HG02571 (cell line): ENCODE data around the gene NFS1.

Experiments
- ATAC-seq: cut with Tn5 transposase; IDR thresholded peaks from one replicate; pipeline ENCODE4 v1.9.1; 2021; ENCODE audit warnings: mild to moderate bottlenecking, moderate library complexity; ENCODE audit not compliant: unreplicated experiment

The NFS1 gene

DNA sequence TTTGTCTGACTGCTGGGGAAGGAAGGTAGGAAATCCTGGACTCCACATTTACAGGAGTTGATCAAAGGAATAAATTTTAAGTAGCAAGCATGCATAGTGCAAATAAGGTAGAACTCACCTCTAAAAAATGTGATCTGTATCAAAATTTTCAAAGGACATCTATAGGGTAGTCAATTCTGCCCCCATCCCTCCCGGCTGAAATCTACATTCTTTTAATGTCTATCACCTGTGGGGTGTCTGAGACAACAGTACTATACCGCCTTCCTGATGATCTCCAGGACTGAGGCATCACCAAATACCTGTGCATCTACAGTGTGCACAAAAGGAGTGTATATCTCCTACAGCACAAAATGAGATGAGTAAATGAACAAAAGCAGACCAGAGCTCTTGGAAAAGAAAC, 54.3 kb downstream of the NFS1 start:
- ATAC-seq, result no peak

GRCh38 chr20:35643045-35643444, 56.1 kb downstream of the NFS1 start:
- no peak for ATAC-seq

DNA sequence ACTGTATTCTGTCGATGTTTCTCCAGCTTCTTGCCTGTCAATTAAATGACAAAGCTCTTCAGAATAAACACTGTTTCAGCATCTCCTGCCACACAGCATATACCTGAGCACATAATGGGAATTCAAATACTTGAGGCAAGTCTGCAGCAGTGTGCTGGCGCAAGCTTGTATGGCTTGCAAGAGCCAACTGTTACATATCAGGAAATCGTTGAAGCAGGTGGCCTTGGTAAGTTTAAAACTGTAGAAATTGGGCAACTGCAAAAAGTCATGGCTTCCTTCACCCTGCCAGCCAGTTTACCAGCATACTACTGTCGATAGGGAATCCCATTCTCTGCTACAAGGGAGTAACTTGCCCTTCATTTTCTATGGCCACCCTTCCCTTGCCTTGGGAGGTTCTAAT, 57.4 kb downstream of the NFS1 start:
- no peak for ATAC-seq

DNA sequence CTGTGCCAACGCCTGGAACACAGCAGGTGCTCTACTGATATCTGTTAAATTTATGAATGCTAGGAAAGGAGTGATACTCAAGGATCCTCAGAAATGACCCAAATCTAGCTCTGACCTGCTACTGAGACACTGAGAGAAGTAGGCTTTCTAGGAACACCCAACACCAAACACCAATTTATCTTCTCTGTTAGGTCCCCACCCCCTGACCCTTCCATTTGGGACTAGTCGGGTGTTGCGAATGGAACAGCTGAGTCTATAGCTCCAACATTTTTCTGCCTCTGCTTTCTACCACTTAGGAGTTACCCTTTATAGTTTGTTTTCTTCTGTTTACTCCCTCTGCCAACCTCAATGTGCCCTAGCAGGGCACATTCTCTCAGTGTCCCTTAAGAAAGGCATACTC, 58.4 kb downstream of the NFS1 start:
- ATAC-seq, result no peak

GRCh38 chr20:35638751-35639150, 60.4 kb downstream of the NFS1 start:
- no peak for ATAC-seq

GRCh38 chr20:35637276-35637675, 61.9 kb downstream of the NFS1 start:
- no peak for ATAC-seq

GRCh38 chr20:35636095-35636494, 63.1 kb downstream of the NFS1 start:
- no peak for ATAC-seq

DNA sequence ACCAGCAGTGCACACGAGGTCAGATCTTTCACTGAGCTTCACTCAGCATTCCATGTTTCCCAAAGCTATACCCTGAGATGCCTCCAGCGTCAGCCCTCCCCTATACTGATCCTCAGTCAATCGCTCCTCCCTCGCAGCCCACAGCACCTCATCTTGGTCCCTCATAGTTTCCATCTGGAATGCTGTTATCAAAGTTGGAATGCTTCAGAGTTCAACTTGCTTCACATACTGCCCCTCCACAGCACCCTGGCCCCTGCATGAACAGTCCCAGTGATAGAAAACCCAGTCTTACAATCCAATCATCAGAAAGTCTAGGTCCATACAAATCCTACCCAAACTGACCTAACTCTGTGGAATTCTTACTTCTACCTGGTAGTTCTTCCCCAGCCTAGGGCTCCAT, 63.5 kb downstream of the NFS1 start:
- ATAC-seq, result no peak

DNA sequence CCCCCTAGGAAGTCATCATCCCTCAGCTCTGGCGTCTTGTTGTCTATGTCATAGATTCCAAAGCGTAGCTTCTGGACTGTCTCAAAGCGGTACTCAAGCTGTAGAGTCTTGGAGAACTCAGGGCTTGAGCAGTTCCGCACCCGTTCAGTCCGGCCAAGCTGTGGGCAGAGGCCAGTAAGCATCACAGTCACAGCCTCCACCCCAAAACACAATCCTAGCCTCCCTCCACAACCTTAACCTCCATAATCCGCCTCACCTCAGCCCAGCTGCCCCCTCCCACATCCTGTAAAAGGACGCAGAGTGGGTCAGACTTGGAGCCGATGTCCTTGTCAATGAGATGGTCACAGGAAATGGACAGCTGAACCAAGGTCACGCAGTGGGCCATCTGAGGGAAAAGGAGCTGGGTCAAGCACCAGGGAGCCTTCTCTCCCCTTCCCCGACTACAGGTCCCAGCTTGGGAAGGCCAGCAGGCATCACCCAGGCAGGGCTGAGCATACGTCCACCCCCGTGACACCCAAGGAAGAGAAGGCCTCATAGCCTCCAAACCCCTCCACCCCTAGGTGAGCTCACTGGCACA, 66.5 kb downstream of the NFS1 start:
- ATAC-seq, result no peak

GRCh38 chr20:35630636-35631035, 68.5 kb downstream of the NFS1 start:
- no peak for ATAC-seq

- no peak for ATAC-seq
Observed at GRCh38 chr20:35629427-35630145, 69.6 kb downstream of the NFS1 start.

DNA sequence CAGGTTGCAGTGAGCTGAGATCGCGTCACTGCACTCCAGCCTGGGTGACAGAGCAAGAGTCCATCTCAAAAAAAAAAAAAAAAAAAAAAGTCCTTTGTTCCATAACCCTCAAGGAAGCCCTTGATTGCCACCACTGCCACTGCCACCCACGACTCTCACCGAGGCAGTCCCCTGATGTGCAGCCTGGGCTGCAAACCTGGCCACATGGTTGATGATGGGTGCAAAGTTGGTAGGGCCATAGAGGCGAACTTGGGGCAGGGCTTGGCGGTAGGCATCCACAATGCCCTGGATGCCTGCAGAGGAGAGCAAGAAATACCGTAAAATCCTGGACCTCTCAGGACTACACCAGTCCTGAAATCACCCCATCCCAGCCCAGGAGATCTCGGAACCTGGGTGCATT, 72.0 kb downstream of the NFS1 start:
- no peak for ATAC-seq

DNA sequence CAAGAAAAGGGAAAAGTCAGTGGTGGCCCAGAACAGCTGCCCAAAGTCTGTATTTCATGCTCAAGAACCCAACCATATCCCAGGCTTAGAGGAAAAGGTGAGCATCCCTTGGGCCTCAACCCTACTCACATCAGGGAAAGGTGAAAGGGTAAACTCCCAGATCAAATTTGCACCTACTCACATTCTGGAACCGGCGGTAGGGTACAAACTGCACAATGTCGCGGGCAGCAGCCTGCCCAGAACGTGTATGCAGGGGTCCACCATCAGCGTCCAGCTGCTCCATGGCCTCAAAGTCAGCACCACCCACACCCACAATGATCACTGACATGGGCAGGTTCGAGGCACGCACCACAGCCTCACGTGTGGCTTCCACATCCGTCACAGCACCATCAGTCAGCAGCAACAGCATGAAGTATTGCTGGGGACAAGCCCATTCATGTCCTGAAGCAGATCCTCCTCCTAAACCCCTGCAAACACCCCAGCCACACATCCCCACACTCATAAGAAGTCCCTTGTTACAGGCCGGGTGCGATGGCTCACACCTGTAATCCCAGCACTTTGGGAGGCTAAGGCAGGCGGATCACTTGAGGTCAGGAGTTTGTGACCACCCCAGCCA, 72.7 kb downstream of the NFS1 start:
- no peak for ATAC-seq

DNA sequence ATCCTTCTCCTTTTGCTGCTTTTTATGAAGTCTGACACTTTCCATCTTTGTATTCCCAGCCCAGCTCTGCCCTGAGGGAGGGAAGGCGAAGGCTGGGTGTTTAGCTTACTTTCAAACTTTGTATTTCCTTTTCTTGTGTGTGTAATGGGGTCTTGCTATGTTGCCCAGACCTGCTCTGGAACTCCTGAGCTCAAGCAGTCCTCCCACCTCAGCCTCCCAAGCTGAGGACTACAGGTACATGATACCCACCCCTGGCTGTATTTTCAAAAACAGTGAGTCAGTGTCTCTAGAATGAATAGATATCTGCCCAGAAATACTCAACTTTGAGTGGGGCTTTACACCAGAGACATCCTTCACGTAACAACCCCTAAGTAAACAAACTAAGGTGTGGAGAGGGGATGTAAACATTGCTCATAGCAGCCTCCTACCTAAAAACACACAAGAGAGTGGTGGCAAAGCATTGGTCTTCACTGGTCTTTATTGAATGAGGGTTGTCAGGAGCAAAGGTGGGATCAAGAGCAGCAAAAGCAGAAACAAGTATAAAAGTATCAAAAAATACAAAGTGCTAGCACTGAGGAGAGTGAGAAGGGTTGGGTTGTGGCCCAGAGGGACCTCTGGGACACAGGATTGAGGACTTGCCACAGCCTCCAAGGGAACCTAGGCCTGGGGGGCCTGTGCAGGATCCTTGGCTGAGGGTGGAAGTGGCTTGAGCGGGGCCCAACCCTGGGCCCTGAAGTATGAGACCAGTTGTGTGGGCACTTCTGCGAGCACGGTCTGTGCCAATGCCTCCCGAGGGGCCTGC, 73.4 kb downstream of the NFS1 start:
- no peak for ATAC-seq

- no peak for ATAC-seq
Observed at GRCh38 chr20:35621560-35621946, 77.6 kb downstream of the NFS1 start.

DNA sequence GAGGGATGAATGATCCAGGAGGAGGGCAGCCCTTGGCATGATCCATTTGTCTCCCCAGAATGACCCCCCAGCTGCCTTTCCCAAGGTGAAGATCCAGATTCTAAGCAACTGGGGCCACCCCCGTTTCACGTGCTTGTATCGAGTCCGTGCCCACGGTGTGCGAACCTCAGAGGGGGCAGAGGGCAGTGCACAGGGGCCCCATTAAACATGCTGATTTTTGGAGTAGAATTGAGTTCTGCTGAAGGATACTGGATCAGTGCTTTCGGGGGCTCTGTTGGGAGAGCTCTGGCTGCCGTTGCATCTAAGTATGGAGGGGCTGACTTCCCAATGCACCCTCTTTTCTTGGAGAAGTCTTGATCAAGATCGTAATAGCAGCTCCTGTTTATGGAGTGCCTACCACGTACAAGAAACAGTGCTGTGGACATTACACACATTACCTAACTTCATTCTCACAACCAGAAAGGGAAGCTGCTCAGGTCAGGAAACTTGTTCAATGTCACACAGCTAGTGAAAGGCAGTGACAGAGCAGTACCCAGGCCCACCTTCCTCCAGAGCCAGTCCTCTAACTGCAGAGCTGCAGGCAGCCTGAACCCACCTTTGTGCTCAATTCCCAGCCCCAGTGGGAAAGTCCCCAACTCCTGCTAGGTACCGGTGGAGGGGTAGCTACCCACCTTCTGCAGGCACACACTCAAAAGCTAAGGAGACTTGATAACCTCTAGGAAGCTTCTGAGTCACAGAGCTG, 78.2 kb downstream of the NFS1 start:
- no peak for ATAC-seq

DNA sequence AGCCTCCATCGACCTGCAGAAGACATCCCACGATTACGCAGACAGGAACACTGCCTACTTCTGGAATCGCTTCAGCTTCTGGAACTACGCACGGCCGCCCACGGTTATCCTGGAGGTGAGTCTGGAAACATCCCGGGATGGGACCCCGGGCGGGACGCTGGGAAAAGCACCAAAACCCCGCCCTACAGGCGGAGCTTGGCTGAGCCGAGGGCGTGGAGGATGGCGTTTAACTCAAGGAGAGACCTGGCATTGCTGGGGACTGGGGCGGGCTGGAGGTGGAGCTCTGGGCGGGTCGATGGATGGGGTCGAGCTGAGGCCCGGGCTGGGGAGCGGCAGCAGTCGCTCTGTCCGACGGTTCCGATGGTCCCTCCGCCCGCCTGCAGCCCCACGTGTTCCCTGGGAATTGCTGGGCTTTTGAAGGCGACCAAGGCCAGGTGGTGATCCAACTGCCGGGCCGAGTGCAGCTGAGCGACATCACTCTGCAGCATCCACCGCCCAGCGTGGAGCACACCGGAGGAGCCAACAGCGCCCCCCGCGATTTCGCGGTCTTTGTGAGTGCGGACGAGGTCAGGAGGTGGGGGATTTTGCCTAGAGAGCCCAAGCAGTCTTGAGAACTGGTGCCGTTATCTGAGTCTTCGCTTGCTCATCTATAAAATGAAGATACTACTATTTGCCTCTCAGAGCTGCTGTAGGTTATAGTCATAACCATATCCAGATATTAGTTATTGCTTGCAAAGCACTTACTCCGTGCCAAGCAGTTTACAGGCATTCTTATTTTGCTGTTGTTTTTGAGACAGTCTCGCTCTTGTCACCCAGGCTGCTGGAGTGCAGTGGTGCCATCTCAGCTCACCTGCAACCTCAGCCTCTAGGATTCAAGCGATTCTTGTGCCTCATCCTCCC, 79.7 kb downstream of the NFS1 start:
- peak; percentile 32 for ATAC-seq

- ATAC-seq, result no peak
Observed at GRCh38 chr20:35618263-35619131, 80.7 kb downstream of the NFS1 start.
